Endothelial cell of umbilical vein (primary cell): ENCODE results near the gene SUFU. TPM values are rescaled to one million over a fixed set of nuclear protein-coding genes. Genes with fewer than 3 reads are reported as not detected.

Source experiments
- BruUV-seq: library from RNA; stranded (reverse); fragments of 400-500 nt; replicated peaks from 2 replicates; lab custom pipeline; 2021; lab: Mats Ljungman, UMichigan
- CTCF ChIA-PET: fragments of 300-600, 350-600 bp; sonication (Branson Sonifier 250); formaldehyde crosslinking; loops from one replicate; lab custom pipeline; 2021; ENCODE audit warnings: antibody characterized with exemption, inconsistent platforms; lab: Charles Lee
- POLR2A ChIA-PET: fragments of 300-600, 350-600 bp; sonication (Branson Sonifier 250); formaldehyde crosslinking; loops from one replicate; lab custom pipeline; 2021; ENCODE audit warnings: antibody characterized with exemption, inconsistent platforms; lab: Charles Lee
- DNase-seq: peaks from one replicate; pipeline ENCODE4 v3.0.0-alpha.2; 2011; ENCODE audit warnings: low read depth, low spot score
- FAIRE-seq: peaks from 2 replicates; lab custom pipeline; 2011; peaks lifted over from hg19 to GRCh38; lab: Jason Lieb, UNC
- H2AFZ ChIP-seq: 2 replicates; pipeline ENCODE4 v1.6.0; 2012; ENCODE audit warnings: low read depth, low read length, control low read depth, inconsistent platforms
- H3K27ac ChIP-seq: 2 replicates; pipeline ENCODE4 v1.5.1; 2011; ENCODE audit warnings: low read depth, mild to moderate bottlenecking, control low read depth, low read length, moderate library complexity; ENCODE audit not compliant: insufficient read depth
- H3K27me3 ChIP-seq, 2 experiments: 2 replicates each; pipeline versions ENCODE4 v1.6.0 to v1.6.1; 2011; ENCODE audit warnings: low read length in 2 of 2, mixed read lengths in 1 of 2; ENCODE audit not compliant: control insufficient read depth in 2 of 2, insufficient read depth in 2 of 2
- H3K36me3 ChIP-seq, 2 experiments: 2 replicates in 1 of 2; 3 replicates in 1 of 2; pipeline ENCODE4 v1.5.1; 2011; ENCODE audit warnings: low read length in 2 of 2, mild to moderate bottlenecking in 1 of 2, moderate library complexity in 1 of 2; ENCODE audit not compliant: control insufficient read depth in 2 of 2, insufficient read depth in 2 of 2; ENCODE audit errors: extremely low read depth in 1 of 2
- H3K4me1 ChIP-seq: 3 replicates; pipeline ENCODE4 v1.5.1; 2011; ENCODE audit warnings: mild to moderate bottlenecking, low read length; ENCODE audit not compliant: control insufficient read depth, insufficient read depth; ENCODE audit errors: extremely low read depth
- H3K4me2 ChIP-seq: 2 replicates; pipeline ENCODE4 v1.6.1; 2011; ENCODE audit warnings: low read length, control low read depth, mixed read lengths; ENCODE audit not compliant: insufficient read depth
- H3K4me3 ChIP-seq, 3 experiments: fragments of 200-600 bp in 1 of 3; sonication (generic), shearing (Covaris generic) in 1 of 3; replicated peaks in 1 of 3; 2 replicates each; pipeline ENCODE4 v1.5.1; 2011 to 2016; ENCODE audit warnings: control low read depth in 3 of 3, low read length in 3 of 3, mild to moderate bottlenecking in 2 of 3, inconsistent platforms in 1 of 3, low read depth in 1 of 3, moderate library complexity in 1 of 3; ENCODE audit not compliant: insufficient read depth in 1 of 3
- H3K79me2 ChIP-seq: 2 replicates; pipeline ENCODE4 v1.6.0; 2012; ENCODE audit warnings: low read length, inconsistent platforms; ENCODE audit not compliant: control insufficient read depth, insufficient read depth
- H3K9ac ChIP-seq: replicated peaks from 2 replicates; pipeline ENCODE3; 2011; ENCODE audit warnings: low read length, control low read depth; ENCODE audit not compliant: insufficient read depth; ENCODE audit errors: extremely low read depth
- H3K9me1 ChIP-seq: replicated peaks from 3 replicates; pipeline ENCODE4 v1.6.0; 2011; ENCODE audit warnings: mild to moderate bottlenecking, low read length; ENCODE audit not compliant: control insufficient read depth, insufficient read depth; ENCODE audit errors: extremely low read depth
- H3K9me3 ChIP-seq: replicated peaks from 2 replicates; pipeline ENCODE4 v1.5.1; 2012; ENCODE audit warnings: low read length, inconsistent platforms; ENCODE audit not compliant: control insufficient read depth, insufficient read depth
- H4K20me1 ChIP-seq: replicated peaks from 2 replicates; pipeline ENCODE3; 2011; ENCODE audit warnings: mild to moderate bottlenecking, low read length; ENCODE audit not compliant: control insufficient read depth, insufficient read depth; ENCODE audit errors: extremely low read depth
- EZH2 ChIP-seq: IDR thresholded peaks from 2 replicates; pipeline ENCODE4 v1.6.1; 2012; ENCODE audit warnings: borderline replicate concordance, low read depth, mild to moderate bottlenecking, moderate library complexity, low read length, inconsistent platforms; ENCODE audit not compliant: severe bottlenecking
- GATA2 ChIP-seq: IDR thresholded peaks from 2 replicates; pipeline ENCODE4 v1.7.0; 2011; ENCODE audit warnings: low read depth, mild to moderate bottlenecking, moderate library complexity, mixed read lengths, low read length; ENCODE audit not compliant: insufficient read length, insufficient read depth
- MYC ChIP-seq: IDR thresholded peaks from one replicate; pipeline ENCODE4 v1.6.1; 2011; ENCODE audit warnings: mild to moderate bottlenecking, low read depth, low read length
- POLR2A ChIP-seq: IDR thresholded peaks from 2 replicates; pipeline ENCODE4 v1.6.1; 2012; ENCODE audit warnings: low read depth, mild to moderate bottlenecking, control low read depth, low read length
- POLR2AphosphoS5 ChIP-seq: IDR thresholded peaks from 2 replicates; pipeline ENCODE4 v1.6.1; 2012; ENCODE audit warnings: low read depth, mild to moderate bottlenecking, control low read depth, low read length, moderate library complexity; ENCODE audit not compliant: insufficient read depth
- dilution Hi-C: fragments of 300-500 bp; cut with MboI; formaldehyde crosslinking; loops from one replicate; pipeline ENCODE4 v1.15.0; 2019; ENCODE audit warnings: low sequenced_read_pairs; ENCODE audit not compliant: extremely low pct_ligation_motif_present
- intact Hi-C: fragments of 100-400 bp; cut with micrococcal nuclease; formaldehyde crosslinking; loops from one replicate; pipeline ENCODE4 v1.10.0; 2022
- polyA plus RNA-seq, 4 experiments: library from polyadenylated mRNA; depleted of rRNA in 3 of 4; stranded (reverse) in 3 of 4; unstranded in 1 of 4; fragments of >200 nt; gene quantifications; 2 replicates each; pipeline versions ENCODE4 v1.2.1 to v1.2.3, GENCODE V29; 2011 to 2012; ENCODE audit warnings: missing spikeins in 1 of 4
- total RNA-seq: library from RNA; stranded (reverse); gene quantifications from 2 replicates; pipeline ENCODE4 v1.2.3, GENCODE V29; 2021
- TF ChIP-seq, protein P1 (sequence below): IDR thresholded peaks from 2 replicates; pipeline ENCODE4 v1.6.1; 2011; ENCODE audit not compliant: insufficient read depth, insufficient read length
- TF ChIP-seq, protein P2 (sequence below), 2 donors: IDR thresholded peaks; 1 replicate in 1 of 2; 2 replicates in 1 of 2; pipeline ENCODE4 v1.5.1; 2011; ENCODE audit warnings: low read length in 2 of 2, mild to moderate bottlenecking in 2 of 2, moderate library complexity in 2 of 2, control low read depth in 1 of 2, inconsistent platforms in 1 of 2, low read depth in 1 of 2; ENCODE audit not compliant: insufficient read depth in 1 of 2; ENCODE audit errors: extremely low read depth in 1 of 2

The SUFU gene
- total and polyA plus RNA-seq, 2 donors (not counting 3 experiments of a cell fraction or from before 2014, with no cell fraction given): 10.1 to 16.3 TPM

DNA sequence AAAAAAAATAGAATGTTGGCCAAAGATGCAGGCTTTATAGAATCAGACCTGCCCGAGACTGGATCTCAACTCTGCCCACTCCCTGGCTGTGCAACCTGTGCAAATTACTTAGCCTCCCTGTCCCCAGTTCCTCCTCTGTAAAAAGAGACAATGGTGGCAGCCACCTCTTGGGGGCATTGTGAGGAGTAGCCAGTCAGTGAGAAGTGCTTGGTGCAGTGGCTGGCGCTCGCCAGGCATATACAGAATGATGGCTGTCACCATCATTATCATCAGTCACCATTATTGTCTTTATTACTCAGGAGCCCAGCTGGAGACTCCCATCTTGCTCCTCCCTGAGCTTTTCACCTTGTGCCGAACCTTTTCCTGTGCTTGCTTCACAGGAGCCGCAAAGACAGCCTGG is 111.1 kb downstream of the SUFU start:
- POLR2A ChIA-PET: interaction anchor here (1.2 kb wide), 1 partner anchor 17 kb away, joined by 3 read pairs; no protein-coding TSS in a partner anchor
- no peak overlapping the region for H2AFZ ChIP-seq
- no peak overlapping the region for H3K4me2 ChIP-seq
- intact Hi-C loops (no loop called here), dilution Hi-C loops (no loop called here)
- H3K36me3 ChIP-seq: peaks cover 0 to 8% of the 10 kb centered on the region in 2 experiments
- DNase-seq: no peak
- no peak for FAIRE-seq
- no peaks in the 10 kb centered on the region for H4K20me1 ChIP-seq
- H3K27ac ChIP-seq: no peak overlapping the region
- no peak for TF ChIP-seq POLR2A
- TF ChIP-seq MYC: no peak
- TF ChIP-seq, protein P1, sequence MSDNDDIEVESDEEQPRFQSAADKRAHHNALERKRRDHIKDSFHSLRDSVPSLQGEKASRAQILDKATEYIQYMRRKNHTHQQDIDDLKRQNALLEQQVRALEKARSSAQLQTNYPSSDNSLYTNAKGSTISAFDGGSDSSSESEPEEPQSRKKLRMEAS: no peak
- H3K9me3 ChIP-seq: no peaks in the 10 kb centered on the region
- CTCF ChIA-PET: interaction anchor here (1.0 to 8.9 kb wide), 11 partner anchors 9 to 31 kb away, joined by 3 to 56 read pairs (median 4); partner anchors contain the start of gene TRIM8
- H3K4me3 ChIP-seq: no peak overlapping the region
- peaks cover 49% of the 10 kb centered on the region for H3K4me1 ChIP-seq
- no peaks in the 10 kb centered on the region for H3K27me3 ChIP-seq
- H3K9ac ChIP-seq: no peak overlapping the region
- no TSS peak for BruUV-seq
- H3K9me1 ChIP-seq: no peaks in the 10 kb centered on the region
- H3K79me2 ChIP-seq: no peaks in the 10 kb centered on the region

DNA sequence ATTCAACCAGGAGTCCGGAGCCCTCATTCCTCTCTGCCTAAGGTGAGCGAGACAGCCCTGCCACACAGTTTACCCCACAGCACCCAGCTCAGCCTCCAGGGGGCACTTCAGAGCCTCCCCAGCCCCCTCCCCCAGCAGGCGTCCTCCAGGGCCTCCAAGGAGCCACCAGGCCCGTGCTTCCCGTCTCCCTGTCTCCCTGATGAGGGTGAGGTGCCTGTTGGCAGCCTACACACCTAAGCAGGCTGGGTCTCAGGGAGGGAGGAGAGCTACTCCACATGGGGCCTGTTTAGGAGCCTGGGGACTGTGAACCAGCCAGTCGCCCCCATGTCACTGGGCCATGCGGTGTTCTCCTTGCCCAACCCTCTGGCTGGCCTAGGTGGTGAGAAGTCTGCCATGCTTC is 111.6 kb downstream of the SUFU start:
- Histone ChIP-seq H3K27ac (no peak overlapping the region), H2AFZ (no peak overlapping the region), H3K9ac (no peak overlapping the region), H3K9me3 (no peaks in the 10 kb centered on the region), H3K9me1 (no peaks in the 10 kb centered on the region), H3K4me1 (peaks cover 52% of the 10 kb centered on the region), H3K4me2 (no peak overlapping the region), H3K36me3 (peaks cover 0 to 8% of the 10 kb centered on the region in 2 experiments), H3K4me3 (no peak overlapping the region), H4K20me1 (no peaks in the 10 kb centered on the region), H3K27me3 (no peaks in the 10 kb centered on the region), H3K79me2 (no peaks in the 10 kb centered on the region)
- no peak for TF ChIP-seq POLR2AphosphoS5
- TF ChIP-seq EZH2: no peak
- TF ChIP-seq, protein P2, sequence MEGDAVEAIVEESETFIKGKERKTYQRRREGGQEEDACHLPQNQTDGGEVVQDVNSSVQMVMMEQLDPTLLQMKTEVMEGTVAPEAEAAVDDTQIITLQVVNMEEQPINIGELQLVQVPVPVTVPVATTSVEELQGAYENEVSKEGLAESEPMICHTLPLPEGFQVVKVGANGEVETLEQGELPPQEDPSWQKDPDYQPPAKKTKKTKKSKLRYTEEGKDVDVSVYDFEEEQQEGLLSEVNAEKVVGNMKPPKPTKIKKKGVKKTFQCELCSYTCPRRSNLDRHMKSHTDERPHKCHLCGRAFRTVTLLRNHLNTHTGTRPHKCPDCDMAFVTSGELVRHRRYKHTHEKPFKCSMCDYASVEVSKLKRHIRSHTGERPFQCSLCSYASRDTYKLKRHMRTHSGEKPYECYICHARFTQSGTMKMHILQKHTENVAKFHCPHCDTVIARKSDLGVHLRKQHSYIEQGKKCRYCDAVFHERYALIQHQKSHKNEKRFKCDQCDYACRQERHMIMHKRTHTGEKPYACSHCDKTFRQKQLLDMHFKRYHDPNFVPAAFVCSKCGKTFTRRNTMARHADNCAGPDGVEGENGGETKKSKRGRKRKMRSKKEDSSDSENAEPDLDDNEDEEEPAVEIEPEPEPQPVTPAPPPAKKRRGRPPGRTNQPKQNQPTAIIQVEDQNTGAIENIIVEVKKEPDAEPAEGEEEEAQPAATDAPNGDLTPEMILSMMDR (IDR thresholded peaks at IDR 0.05; ENCODE audit: extremely low read depth in 1 of 2, insufficient read depth in 1 of 2, low read depth in 1 of 2, low read length in 2 of 2): peak; percentile 32 to 65
- no peak for TF ChIP-seq GATA2
- DNase-seq (peak; percentile 29), FAIRE-seq (no peak)
- ChIA-PET CTCF (interaction anchor here (1.0 to 8.9 kb wide), 11 partner anchors 8 to 32 kb away, joined by 3 to 56 read pairs (median 4); partner anchors contain the start of gene TRIM8), POLR2A (interaction anchor here (1.2 kb wide), 1 partner anchor 17 kb away, joined by 3 read pairs; no protein-coding TSS in a partner anchor)
- dilution Hi-C loops: no loop called here
- no TSS peak for BruUV-seq
- intact Hi-C loops: no loop called here
